Activated naive CD4-positive, alpha-beta T cell treated with anti-CD3 and anti-CD28 coated beads, Interleukin-2, amount 50 U/mL, for 24 hours (primary cell): ENCODE data around the gene WSB1.
"Not testable (repeated sequence)": the region's sequence is repeated elsewhere in the genome, so short reads cannot be mapped to it uniquely, and the experiment has no call there.

Source experiments
- H3K27ac Mint-ChIP-seq: one replicate; pipeline ENCODE4 v1.8.0; 2021; ENCODE audit warnings: mild to moderate bottlenecking, mixed read lengths
- H3K27me3 Mint-ChIP-seq: one replicate; pipeline ENCODE4 v1.8.0; 2021; ENCODE audit warnings: mixed read lengths
- H3K36me3 Mint-ChIP-seq: one replicate; pipeline ENCODE4 v1.8.0; 2021; ENCODE audit warnings: mixed read lengths
- H3K4me1 Mint-ChIP-seq: one replicate; pipeline ENCODE4 v1.8.0; 2021; ENCODE audit warnings: mixed read lengths
- H3K4me3 Mint-ChIP-seq: one replicate; pipeline ENCODE4 v1.8.0; 2021; ENCODE audit warnings: mild to moderate bottlenecking, mixed read lengths
- H3K9me3 Mint-ChIP-seq: one replicate; pipeline ENCODE4 v1.8.0; 2021; ENCODE audit warnings: mixed read lengths

Gene WSB1

GRCh38 chr17:27293898-27294688, at the start of gene WSB1:
Gene WSB1, plus strand, starts transcription at chr17:27294114. Its CDS starts 282 bp downstream, at chr17:27294396.
- no peaks in the 10 kb centered on the region for H3K36me3 Mint-ChIP-seq
- H3K27ac Mint-ChIP-seq: peak within 1 kb of the TSS; percentile 98
- peaks cover 44% of the 10 kb centered on the region for H3K4me1 Mint-ChIP-seq
- no peaks in the 10 kb centered on the region for H3K9me3 Mint-ChIP-seq
- peak within 1 kb of the TSS; percentile 98 for H3K4me3 Mint-ChIP-seq
- no peaks in the 10 kb centered on the region for H3K27me3 Mint-ChIP-seq

- H3K4me1 Mint-ChIP-seq: peaks cover 8% of the 10 kb centered on the region
- H3K9me3 Mint-ChIP-seq: no peaks in the 10 kb centered on the region
- H3K27me3 Mint-ChIP-seq: peaks cover 3% of the 10 kb centered on the region
- no peak overlapping the region for H3K4me3 Mint-ChIP-seq
- H3K36me3 Mint-ChIP-seq: no peaks in the 10 kb centered on the region
- no peak overlapping the region for H3K27ac Mint-ChIP-seq
These were observed 49.3 kb upstream of the WSB1 start for GRCh38 chr17:27244491-27245223.

- Mint-ChIP-seq H3K4me1 (peaks cover 8% of the 10 kb centered on the region), H3K27ac (no peak overlapping the region), H3K4me3 (no peak overlapping the region), H3K27me3 (peaks cover 3% of the 10 kb centered on the region), H3K36me3 (no peaks in the 10 kb centered on the region), H3K9me3 (no peaks in the 10 kb centered on the region)
These were observed 48.7 kb upstream of the WSB1 start for GRCh38 chr17:27245230-27245696.

- Mint-ChIP-seq H3K27me3 (peaks cover 3% of the 10 kb centered on the region), H3K4me3 (no peak overlapping the region), H3K4me1 (peaks cover 8% of the 10 kb centered on the region), H3K9me3 (no peaks in the 10 kb centered on the region), H3K27ac (no peak overlapping the region), H3K36me3 (no peaks in the 10 kb centered on the region)
These were observed 47.4 kb upstream of the WSB1 start for GRCh38 chr17:27246537-27246936.

GRCh38 chr17:27247071-27247957, 46.6 kb upstream of the WSB1 start:
- Mint-ChIP-seq H3K4me1 (peaks cover 8% of the 10 kb centered on the region), H3K9me3 (no peaks in the 10 kb centered on the region), H3K4me3 (no peak overlapping the region), H3K36me3 (no peaks in the 10 kb centered on the region), H3K27me3 (peaks cover 7% of the 10 kb centered on the region), H3K27ac (no peak overlapping the region)

- Mint-ChIP-seq H3K4me3 (no peak overlapping the region), H3K4me1 (peaks cover 8% of the 10 kb centered on the region), H3K27ac (no peak overlapping the region), H3K9me3 (no peaks in the 10 kb centered on the region), H3K36me3 (no peaks in the 10 kb centered on the region), H3K27me3 (peaks cover 7% of the 10 kb centered on the region)
These were observed 46.0 kb upstream of the WSB1 start for GRCh38 chr17:27247958-27248342.

- H3K27me3 Mint-ChIP-seq, H3K4me3 Mint-ChIP-seq, H3K36me3 Mint-ChIP-seq, H3K27ac Mint-ChIP-seq, H3K4me1 Mint-ChIP-seq, H3K9me3 Mint-ChIP-seq: not testable (repeated sequence)
These were observed 43.1 kb upstream of the WSB1 start for GRCh38 chr17:27250791-27251190.

- H3K9me3 Mint-ChIP-seq, H3K27me3 Mint-ChIP-seq, H3K4me3 Mint-ChIP-seq, H3K4me1 Mint-ChIP-seq, H3K27ac Mint-ChIP-seq, H3K36me3 Mint-ChIP-seq: not testable (repeated sequence)
These were observed 39.1 kb upstream of the WSB1 start for GRCh38 chr17:27254802-27255201.

- Mint-ChIP-seq H3K27me3 (peaks cover 4% of the 10 kb centered on the region), H3K36me3 (no peaks in the 10 kb centered on the region), H3K27ac (no peak overlapping the region), H3K4me3 (no peak overlapping the region), H3K4me1 (no peaks in the 10 kb centered on the region), H3K9me3 (no peaks in the 10 kb centered on the region)
These were observed 37.5 kb upstream of the WSB1 start for GRCh38 chr17:27256225-27257030.

GRCh38 chr17:27257031-27257357, 36.9 kb upstream of the WSB1 start:
- H3K9me3 Mint-ChIP-seq: no peaks in the 10 kb centered on the region
- no peaks in the 10 kb centered on the region for H3K36me3 Mint-ChIP-seq
- H3K4me3 Mint-ChIP-seq: no peak overlapping the region
- H3K27me3 Mint-ChIP-seq: peaks cover 2% of the 10 kb centered on the region
- no peaks in the 10 kb centered on the region for H3K4me1 Mint-ChIP-seq
- H3K27ac Mint-ChIP-seq: no peak overlapping the region

GRCh38 chr17:27259356-27259755, 34.6 kb upstream of the WSB1 start:
- no peak overlapping the region for H3K27ac Mint-ChIP-seq

GRCh38 chr17:27263386-27263785, 30.5 kb upstream of the WSB1 start:
- Mint-ChIP-seq H3K4me1 (no peaks in the 10 kb centered on the region), H3K27ac (no peak overlapping the region), H3K27me3 (peaks cover 2% of the 10 kb centered on the region), H3K9me3 (no peaks in the 10 kb centered on the region), H3K36me3 (no peaks in the 10 kb centered on the region), H3K4me3 (no peak overlapping the region)

More at GRCh38 chr17:27259356-27259755, 34.6 kb upstream of the WSB1 start:
- Mint-ChIP-seq H3K9me3 (no peaks in the 10 kb centered on the region), H3K36me3 (no peaks in the 10 kb centered on the region), H3K4me3 (no peak overlapping the region), H3K4me1 (no peaks in the 10 kb centered on the region), H3K27me3 (no peaks in the 10 kb centered on the region)

GRCh38 chr17:27264068-27264812, 29.7 kb upstream of the WSB1 start:
- H3K27ac Mint-ChIP-seq: no peak overlapping the region
- H3K9me3 Mint-ChIP-seq: no peaks in the 10 kb centered on the region
- no peaks in the 10 kb centered on the region for H3K36me3 Mint-ChIP-seq
- no peaks in the 10 kb centered on the region for H3K4me1 Mint-ChIP-seq
- H3K4me3 Mint-ChIP-seq: no peak overlapping the region
- H3K27me3 Mint-ChIP-seq: peaks cover 4% of the 10 kb centered on the region

- Mint-ChIP-seq H3K9me3 (no peaks in the 10 kb centered on the region), H3K4me1 (no peaks in the 10 kb centered on the region), H3K36me3 (no peaks in the 10 kb centered on the region), H3K27me3 (peaks cover 4% of the 10 kb centered on the region), H3K27ac (no peak overlapping the region), H3K4me3 (no peak overlapping the region)
These were observed 28.6 kb upstream of the WSB1 start for GRCh38 chr17:27265333-27265732.
